Psoas muscle (tissue), 8 donors: ENCODE data around the gene TMEM151A. TPM values are rescaled to one million over a fixed set of nuclear protein-coding genes. Genes with fewer than 3 reads are reported as not detected.

Experiments used
- ATAC-seq, 4 donors: fragments of 200-7000 bp; cut with Tn5 transposase; one replicate each; pipeline ENCODE4 v1.9.1; 2020; ENCODE audit warnings: moderate library complexity in 3 of 4, mild to moderate bottlenecking in 2 of 4
- DNase-seq, 2 donors: peaks; one replicate each; pipeline ENCODE4 v3.0.0-alpha.2; 2020
- H3K27ac ChIP-seq: fragments of 200-600 bp; one replicate; pipeline ENCODE4 v1.8.0; 2022
- H3K27me3 ChIP-seq, 3 donors: fragments of 200-600 bp in 1 of 3; one replicate each; pipeline versions ENCODE4 v1.6.1 to v1.8.0; 2013 to 2022; ENCODE audit warnings: low read length in 2 of 3, mild to moderate bottlenecking in 2 of 3, moderate library complexity in 1 of 3; ENCODE audit not compliant: insufficient read depth in 3 of 3
- H3K36me3 ChIP-seq, 2 donors: fragments of 200-600 bp in 1 of 2; one replicate each; pipeline versions ENCODE4 v1.6.1 to v1.8.0; 2013 to 2022; ENCODE audit warnings: low read depth in 1 of 2, mild to moderate bottlenecking in 1 of 2, moderate library complexity in 1 of 2; ENCODE audit not compliant: insufficient read depth in 1 of 2
- H3K4me1 ChIP-seq: fragments of 200-600 bp; one replicate; pipeline ENCODE4 v1.8.0; 2022
- H3K4me3 ChIP-seq: fragments of 200-600 bp; one replicate; pipeline ENCODE4 v1.8.0; 2022; ENCODE audit warnings: mild to moderate bottlenecking
- H3K9me3 ChIP-seq: fragments of 200-600 bp; one replicate; pipeline ENCODE4 v1.8.0; 2022
- WGBS, 3 donors: extraction: QIAGEN DNeasy Blood & Tissue Kit; methylation state at CpG; one replicate each; pipeline versions ENCODE4 v1.1.6 to v1.1.7; 2013; 5-methylcytosine and 5-hydroxymethylcytosine counted together
- intact Hi-C, 2 donors: fragments of 100-400 bp; cut with DNase I; formaldehyde crosslinking; loops; one replicate each; pipeline versions ENCODE4 v1.11.0 to v1.14.2; 2022
- polyA plus RNA-seq, 3 donors: library from polyadenylated mRNA; stranded (reverse); fragments of 200-250 nt; gene quantifications; one replicate each; pipeline ENCODE4 v1.2.3, GENCODE V29; 2013
- total RNA-seq, 4 donors: library from RNA; stranded (reverse); fragmentation: NEBNext Ultra II Directional in 2 of 4; extraction: Animal tissue kit (Norgen Biotek cat#: 25700) in 2 of 4; gene quantifications; one replicate each; pipeline versions ENCODE4 v1.2.1 to v1.2.4, GENCODE V29; 2021 to 2023
- TF ChIP-seq, protein P1 (sequence below): fragments of 200-600 bp; IDR thresholded peaks from one replicate; pipeline ENCODE4 v1.8.0; 2022; ENCODE audit warnings: antibody characterized with exemption
- donor health status: healthy with polysubstance abuse.
- donor health status: DM: no; HTN: no; CAD: no; lungs with moderate emphysema.
- donor health status: Bipolar disorder and iron deficiency.
- donor health status: healthy.
- donor health status: DM: yes; HTN: yes; CAD: no.
- donor health status: DM: no; HTN: no; CAD: no.
- donor health status: DM: no; HTN: no; CAD: no.
- donor health status: DM: yes; HTN: yes; CAD: no.

The TMEM151A gene
- total and polyA plus RNA-seq, 7 donors = 0.04 to 0.05 TPM; not detected in 5

DNA sequence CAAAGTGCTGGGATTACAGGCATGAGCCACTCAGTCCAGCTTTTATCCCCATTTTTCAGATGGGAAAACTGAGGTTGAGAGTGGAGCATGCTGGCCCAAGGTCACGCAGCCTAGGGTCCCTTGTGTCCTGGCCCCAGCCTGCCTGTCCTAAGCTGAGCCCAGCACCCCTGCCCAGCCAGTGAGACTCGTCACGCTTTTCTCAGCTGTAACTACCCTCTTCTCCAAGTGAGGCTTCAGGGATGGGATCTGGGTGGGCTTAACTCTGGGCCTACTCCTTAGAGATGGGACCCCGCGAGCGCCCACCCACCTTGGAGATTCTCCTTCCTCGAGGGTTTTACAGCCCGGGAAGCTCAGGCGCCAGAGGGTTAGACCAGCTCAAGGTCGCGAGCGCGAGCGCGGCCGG, 390 bp upstream of the TMEM151A start:
- Histone ChIP-seq H3K27ac (no peak overlapping the region), H3K4me3 (peak overlapping the region; percentile 65), H3K9me3 (no peaks in the 10 kb centered on the region), H3K36me3 (peaks cover 0 to 8% of the 10 kb centered on the region in 2 donors), H3K27me3 (peaks cover 0 to 40% (median 14%) of the 10 kb centered on the region in 3 donors), H3K4me1 (peaks cover 16% of the 10 kb centered on the region)
- 15 to 20% (median 16%) methylated on average over 10 to 16 of the region's 16 CpGs for WGBS, 3 donors
- TF ChIP-seq, protein P1, sequence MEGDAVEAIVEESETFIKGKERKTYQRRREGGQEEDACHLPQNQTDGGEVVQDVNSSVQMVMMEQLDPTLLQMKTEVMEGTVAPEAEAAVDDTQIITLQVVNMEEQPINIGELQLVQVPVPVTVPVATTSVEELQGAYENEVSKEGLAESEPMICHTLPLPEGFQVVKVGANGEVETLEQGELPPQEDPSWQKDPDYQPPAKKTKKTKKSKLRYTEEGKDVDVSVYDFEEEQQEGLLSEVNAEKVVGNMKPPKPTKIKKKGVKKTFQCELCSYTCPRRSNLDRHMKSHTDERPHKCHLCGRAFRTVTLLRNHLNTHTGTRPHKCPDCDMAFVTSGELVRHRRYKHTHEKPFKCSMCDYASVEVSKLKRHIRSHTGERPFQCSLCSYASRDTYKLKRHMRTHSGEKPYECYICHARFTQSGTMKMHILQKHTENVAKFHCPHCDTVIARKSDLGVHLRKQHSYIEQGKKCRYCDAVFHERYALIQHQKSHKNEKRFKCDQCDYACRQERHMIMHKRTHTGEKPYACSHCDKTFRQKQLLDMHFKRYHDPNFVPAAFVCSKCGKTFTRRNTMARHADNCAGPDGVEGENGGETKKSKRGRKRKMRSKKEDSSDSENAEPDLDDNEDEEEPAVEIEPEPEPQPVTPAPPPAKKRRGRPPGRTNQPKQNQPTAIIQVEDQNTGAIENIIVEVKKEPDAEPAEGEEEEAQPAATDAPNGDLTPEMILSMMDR = no peak
- intact Hi-C loops = no loop called here
- ATAC-seq (no peak), DNase-seq (no peak)

DNA sequence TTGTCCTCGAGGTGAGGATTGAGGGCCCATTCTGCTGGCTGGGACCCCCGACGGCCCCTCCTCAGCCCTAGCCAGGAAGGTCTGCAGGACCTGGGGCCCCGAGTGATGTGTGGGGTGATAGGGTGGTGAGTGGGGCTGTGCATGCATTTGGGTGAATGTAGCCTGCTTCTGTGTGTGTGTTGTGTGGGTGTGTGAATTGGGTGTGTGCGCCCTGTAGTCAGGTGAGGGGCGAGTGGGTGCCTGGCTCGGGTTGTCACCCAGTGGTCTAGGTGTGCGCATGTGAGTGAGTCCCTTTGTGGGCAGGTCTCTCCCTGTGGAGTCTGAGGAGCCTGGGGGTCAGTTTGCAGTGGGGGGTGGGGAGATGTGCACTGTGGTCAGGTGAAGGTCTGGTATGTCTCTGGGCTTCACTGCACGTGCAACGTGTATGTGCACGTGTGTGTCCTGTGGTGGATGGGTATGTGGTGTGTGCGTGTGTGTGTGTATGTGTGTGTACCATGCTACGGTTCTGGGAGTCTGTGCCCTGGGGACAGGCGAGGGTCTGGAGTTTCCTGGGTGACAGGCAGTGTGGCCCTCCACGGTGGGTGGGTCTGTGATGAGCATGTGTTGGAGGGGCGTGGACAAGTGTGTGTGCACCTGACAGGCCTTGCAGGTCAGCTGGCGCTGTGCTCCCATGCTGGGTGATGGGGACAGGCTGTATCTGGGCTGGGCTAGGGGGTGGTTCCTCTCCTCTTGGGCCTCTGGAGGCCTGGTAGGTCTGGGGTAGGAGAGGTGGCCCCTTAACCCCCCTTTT, 1.0 kb downstream of the TMEM151A start:
- H3K36me3 ChIP-seq = no peaks in the 10 kb centered on the region
- peaks cover 14% of the 10 kb centered on the region for H3K4me1 ChIP-seq
- intact Hi-C loops = no loop called here
- no peak for ATAC-seq
- TF ChIP-seq, protein P1 = no peak
- H3K27me3 ChIP-seq = peaks cover 0 to 40% (median 14%) of the 10 kb centered on the region in 3 donors
- WGBS, 3 donors = 53 to 58% (median 57%) methylated on average over 17 of the region's 17 CpGs
- H3K27ac ChIP-seq = no peak overlapping the region
- DNase-seq = no peak
- peak overlapping the region; percentile 65 for H3K4me3 ChIP-seq
- H3K9me3 ChIP-seq = no peaks in the 10 kb centered on the region

DNA sequence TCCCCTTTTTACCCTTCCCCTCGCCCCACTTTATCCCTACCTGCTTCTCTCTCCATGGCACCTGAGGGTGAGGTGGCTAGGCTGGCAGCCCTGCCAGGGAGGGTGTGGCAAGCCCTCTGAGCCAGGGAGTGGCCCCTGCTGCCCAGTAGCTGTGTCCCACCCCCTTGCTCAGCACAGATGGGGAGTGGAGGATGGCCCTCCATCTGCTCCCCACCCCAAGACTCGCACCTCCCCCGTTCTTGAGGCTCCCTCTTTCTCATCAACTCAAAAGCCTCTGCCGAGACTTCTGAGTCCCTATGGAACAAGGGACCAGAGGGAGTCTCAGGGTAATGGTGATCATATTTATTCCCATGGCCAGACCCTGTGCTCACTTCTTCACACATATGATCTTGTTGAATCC, 1.7 kb downstream of the TMEM151A start:
- ATAC-seq = no peak
- Histone ChIP-seq H3K27ac (no peak overlapping the region), H3K36me3 (no peaks in the 10 kb centered on the region), H3K4me3 (no peak overlapping the region), H3K27me3 (peaks cover 0 to 40% (median 14%) of the 10 kb centered on the region in 3 donors), H3K4me1 (peaks cover 8% of the 10 kb centered on the region), H3K9me3 (no peaks in the 10 kb centered on the region)
- TF ChIP-seq, protein P1 = no peak
- WGBS, 3 donors = 68 to 78% (median 70%) methylated on average over 4 of the region's 4 CpGs
- intact Hi-C loops = no loop called here
- no peak for DNase-seq

DNA sequence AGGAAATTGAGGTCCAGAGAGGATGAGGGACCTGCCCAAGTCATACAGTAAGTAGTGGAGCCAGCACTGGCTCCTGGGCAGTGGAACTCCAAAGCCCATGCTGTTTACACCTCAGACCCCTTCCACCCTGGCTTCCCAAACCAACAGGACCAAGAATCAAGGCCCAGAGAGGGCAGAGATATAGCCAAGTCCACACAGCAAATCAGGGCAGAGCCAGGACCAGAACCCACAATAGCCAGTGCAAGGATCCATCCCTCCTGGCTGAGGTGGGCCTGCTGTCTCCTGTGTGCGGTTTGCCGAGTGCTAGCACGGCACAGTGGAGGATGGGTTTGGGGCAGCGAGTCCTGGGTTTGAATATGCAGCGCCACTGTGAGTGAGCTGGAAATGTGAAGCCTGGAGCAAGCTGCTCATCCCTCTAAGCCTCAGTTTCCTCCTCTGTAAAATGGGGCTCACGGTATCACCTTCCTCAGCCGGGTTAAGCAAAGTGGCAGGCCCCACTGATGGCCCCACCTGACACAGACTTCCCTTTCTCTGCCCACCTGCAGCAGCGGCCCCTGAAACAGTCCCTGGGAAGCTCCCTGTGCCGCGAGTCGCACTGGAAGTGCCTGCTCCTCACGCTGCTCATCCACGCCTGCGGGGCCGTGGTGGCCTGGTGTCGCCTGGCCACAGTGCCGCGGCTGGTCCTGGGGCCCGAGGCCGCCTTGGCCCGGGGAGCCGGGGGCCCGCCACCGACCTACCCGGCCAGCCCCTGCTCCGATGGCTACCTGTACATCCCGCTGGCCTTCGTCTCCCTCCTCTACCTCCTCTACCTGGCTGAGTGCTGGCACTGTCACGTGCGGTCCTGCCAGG, 2.3 kb downstream of the TMEM151A start:
- no peak for DNase-seq
- H3K4me3 ChIP-seq = no peak overlapping the region
- TF ChIP-seq, protein P1 = no peak
- peaks cover 0 to 40% (median 14%) of the 10 kb centered on the region in 3 donors for H3K27me3 ChIP-seq
- 73 to 78% (median 76%) methylated on average over 26 to 30 of the region's 30 CpGs for WGBS, 3 donors
- intact Hi-C loops = no loop called here
- H3K4me1 ChIP-seq = peaks cover 7% of the 10 kb centered on the region
- ATAC-seq = no peak
- H3K9me3 ChIP-seq = no peaks in the 10 kb centered on the region
- no peak overlapping the region for H3K27ac ChIP-seq
- no peaks in the 10 kb centered on the region for H3K36me3 ChIP-seq
